Measurements from ENCODE around the gene TMEM51.

TMEM51 gene

DNA sequence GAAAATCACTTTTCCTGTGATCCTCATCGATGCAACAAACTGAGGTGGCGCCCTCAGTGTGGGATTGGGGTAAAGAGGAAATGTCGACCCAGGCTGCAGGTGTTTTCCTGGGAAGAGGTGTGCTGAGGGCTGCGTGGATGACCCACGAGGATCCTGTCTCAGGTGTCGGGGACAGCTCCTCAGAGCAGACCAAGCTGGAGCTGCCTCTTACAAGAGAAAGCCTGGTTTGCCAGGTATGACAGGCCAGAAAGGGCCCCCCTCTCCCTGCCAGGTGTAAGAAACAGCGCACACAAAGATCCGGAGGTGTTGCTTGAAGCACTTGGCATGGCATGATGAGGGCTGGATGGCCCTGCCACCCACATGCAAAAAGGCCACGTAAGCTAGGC is 106.1 kb downstream of the TMEM51 start:
- no peak for FAIRE-seq
- DNase-seq (ENCODE audit: insufficient read length, low spot score) = no peak
- TF ChIP-seq, protein P1, sequence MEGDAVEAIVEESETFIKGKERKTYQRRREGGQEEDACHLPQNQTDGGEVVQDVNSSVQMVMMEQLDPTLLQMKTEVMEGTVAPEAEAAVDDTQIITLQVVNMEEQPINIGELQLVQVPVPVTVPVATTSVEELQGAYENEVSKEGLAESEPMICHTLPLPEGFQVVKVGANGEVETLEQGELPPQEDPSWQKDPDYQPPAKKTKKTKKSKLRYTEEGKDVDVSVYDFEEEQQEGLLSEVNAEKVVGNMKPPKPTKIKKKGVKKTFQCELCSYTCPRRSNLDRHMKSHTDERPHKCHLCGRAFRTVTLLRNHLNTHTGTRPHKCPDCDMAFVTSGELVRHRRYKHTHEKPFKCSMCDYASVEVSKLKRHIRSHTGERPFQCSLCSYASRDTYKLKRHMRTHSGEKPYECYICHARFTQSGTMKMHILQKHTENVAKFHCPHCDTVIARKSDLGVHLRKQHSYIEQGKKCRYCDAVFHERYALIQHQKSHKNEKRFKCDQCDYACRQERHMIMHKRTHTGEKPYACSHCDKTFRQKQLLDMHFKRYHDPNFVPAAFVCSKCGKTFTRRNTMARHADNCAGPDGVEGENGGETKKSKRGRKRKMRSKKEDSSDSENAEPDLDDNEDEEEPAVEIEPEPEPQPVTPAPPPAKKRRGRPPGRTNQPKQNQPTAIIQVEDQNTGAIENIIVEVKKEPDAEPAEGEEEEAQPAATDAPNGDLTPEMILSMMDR (IDR thresholded peaks at IDR 0.05; ENCODE audit: insufficient read depth, missing control alignments) = no peak

DNA sequence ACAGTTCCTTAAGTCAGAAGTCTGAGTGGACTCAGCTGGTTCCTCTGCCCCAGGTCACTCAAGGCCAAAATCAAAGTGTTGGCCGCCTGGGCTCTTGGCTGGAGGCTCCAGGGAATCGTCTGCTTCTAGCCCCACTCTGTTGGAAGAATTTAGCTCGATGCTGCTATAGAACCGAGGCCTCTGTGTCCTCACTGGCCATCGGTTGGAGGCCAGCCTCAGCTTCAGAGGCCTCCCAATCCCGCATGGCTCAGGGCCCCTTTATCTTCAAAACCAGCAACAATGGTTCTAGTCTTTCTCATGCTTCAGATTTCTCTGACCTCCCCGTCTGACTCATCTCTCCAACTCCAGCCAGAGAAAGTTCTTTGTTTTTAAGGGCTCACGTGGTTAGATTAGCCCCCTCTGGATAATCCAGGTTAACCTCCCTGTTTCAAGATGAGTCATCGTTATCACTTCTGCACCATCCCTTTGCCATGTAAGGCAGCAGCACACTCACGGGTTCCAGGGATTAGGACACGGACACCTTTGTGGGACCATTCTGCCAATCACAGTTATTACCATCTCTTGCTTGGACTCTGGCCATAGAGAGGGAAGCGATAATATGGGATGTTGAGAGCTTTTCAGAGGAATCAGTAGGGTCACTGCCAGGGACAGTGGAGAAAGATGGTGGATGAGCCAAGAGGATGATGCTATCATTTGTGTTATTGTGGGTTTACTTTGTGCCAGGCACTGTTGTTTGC is 107.0 kb downstream of the TMEM51 start:
- TF ChIP-seq, protein P1 (IDR thresholded peaks at IDR 0.05; ENCODE audit: insufficient read depth, missing control alignments) = no peak
- DNase-seq (ENCODE audit: insufficient read length, low spot score) (no peak), FAIRE-seq (no peak)

- TF ChIP-seq, protein P1 (IDR thresholded peaks at IDR 0.05; ENCODE audit: insufficient read depth, missing control alignments) = no peak
- FAIRE-seq (no peak), DNase-seq (ENCODE audit: insufficient read length, low spot score) (no peak)
These were observed 107.8 kb downstream of the TMEM51 start for GRCh38 chr1:15261155-15262002.

GRCh38 chr1:15262003-15262377 is 108.4 kb downstream of the TMEM51 start:
- no peak for FAIRE-seq
- no peak for DNase-seq (ENCODE audit: insufficient read length, low spot score)
- TF ChIP-seq, protein P1 (IDR thresholded peaks at IDR 0.05; ENCODE audit: insufficient read depth, missing control alignments) = no peak

DNA sequence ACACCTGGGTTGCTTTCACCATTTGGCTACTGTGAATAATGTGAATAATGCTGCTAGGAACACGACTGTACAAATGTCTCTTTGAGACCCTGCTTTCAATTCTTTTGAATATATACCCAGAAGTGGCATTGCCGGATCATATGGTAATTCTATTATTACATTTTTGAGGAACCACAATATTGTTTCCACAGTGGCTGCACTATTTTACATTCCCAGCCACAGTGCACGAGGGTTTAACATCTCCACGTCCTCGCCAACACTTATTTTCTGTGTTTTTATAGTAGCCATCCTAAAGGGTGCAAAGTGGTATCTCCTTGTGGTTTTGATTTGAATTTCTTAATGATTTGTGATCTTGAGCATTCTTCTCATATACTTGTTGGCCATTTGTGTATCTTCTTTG is 109.2 kb downstream of the TMEM51 start:
- FAIRE-seq (no peak), DNase-seq (ENCODE audit: insufficient read length, low spot score) (no peak)
- TF ChIP-seq, protein P1 (IDR thresholded peaks at IDR 0.05; ENCODE audit: insufficient read depth, missing control alignments) = no peak

- FAIRE-seq = no peak
- TF ChIP-seq, protein P1 (IDR thresholded peaks at IDR 0.05; ENCODE audit: insufficient read depth, missing control alignments) = no peak
- DNase-seq (ENCODE audit: insufficient read length, low spot score) = no peak
These were observed 111.2 kb downstream of the TMEM51 start for GRCh38 chr1:15264769-15265168.
